Anterior cingulate cortex (tissue), 58 donors: Measurements from ENCODE around the gene HEXIM1.

ENCODE experiments used
- DNase-seq, 58 donors: peaks; one replicate each; lab custom pipeline; 2025; lab: John Stamatoyannopoulos, UW

The HEXIM1 gene

DNA sequence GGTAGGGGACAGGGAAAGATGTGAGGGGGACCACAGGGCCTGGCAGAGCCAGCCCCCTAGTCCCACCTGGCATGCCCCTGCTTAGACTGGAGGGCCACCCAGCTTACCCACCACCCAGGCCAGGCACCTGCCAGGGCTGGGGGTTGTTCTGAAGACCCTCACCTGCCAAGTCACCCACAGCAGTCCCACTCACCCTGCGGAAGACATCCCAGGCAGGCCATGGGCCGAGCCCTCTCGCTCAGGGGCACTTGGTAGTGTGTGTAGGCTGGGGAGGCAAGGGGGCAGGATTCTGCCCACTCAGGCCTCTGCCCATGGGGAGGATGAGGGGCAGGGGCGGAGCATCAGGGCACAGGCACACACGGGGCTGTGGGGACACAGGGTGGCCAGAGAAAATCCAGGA lies 19.9 kb upstream of the HEXIM1 start:
- no peak for DNase-seq

DNA sequence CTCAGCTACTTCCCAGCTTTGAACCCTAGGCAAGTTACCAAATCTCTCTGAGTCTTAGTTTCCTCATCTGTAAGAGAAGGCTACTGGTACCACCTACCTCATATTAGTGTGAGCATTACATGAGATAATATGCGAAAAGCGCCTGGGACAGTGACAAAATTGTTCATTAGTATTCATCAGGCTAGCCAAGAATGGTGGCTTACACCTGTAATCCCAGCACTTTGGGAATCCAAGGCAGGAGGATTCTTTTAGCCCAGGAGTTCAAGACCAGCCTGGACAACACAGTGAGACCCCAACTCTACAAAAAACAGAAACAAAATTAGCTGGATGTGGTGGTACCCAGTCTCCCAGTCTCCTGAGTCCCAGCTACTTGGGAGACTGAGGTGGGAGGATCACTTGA lies 19.3 kb upstream of the HEXIM1 start:
- no peak for DNase-seq

GRCh38 chr17:45129426-45129939 lies 18.8 kb upstream of the HEXIM1 start:
- DNase-seq: peak in 1 of 58 donors; percentile 26

- DNase-seq: no peak
Measured at GRCh38 chr17:45129940-45130680, 18.2 kb upstream of the HEXIM1 start.

DNA sequence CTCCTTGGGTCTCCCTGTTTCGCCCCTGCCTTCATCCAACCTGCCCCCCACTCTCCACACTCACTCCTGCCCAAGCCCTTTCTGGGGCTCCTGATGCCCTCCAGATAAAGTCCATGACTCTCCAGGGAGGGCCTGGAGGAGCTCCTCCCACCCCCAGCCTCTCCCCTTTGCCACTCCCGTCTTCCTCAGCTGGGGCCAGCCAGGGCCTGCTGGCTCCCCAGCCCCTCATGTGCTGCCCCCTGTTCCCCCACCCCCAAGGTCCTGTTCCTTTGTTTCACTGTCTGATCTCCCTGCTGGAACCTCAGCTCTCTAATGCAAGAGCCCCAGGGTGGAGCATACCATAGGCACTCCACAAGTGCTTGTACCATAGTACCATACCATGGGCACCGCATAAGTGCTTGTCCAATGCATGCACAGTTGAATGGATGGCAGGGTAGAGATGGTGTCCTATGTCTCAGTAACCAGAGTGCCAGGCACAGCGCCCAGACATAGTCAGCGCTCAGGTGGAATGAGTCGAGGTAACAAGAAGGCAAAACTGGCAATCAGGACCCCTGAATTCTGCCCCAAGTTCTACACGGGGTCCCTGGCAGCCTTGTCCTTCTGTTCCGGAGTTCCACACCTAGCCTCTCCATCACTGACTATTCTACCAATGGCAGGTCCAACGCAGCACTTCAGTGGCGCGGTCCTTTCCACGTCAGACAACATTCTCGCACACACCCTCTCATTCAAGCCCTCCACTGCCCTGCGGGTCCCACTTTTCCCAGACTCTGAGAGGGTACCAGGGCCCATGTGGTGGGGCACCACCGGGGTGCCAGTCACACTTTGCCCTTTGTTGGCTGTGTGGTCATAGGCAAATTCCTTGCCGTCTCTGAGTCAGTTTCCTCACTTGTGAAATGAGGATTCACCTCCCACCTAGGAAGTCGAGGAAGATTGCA lies 17.3 kb upstream of the HEXIM1 start:
- peak in 1 of 58 donors; percentile 2 for DNase-seq

DNA sequence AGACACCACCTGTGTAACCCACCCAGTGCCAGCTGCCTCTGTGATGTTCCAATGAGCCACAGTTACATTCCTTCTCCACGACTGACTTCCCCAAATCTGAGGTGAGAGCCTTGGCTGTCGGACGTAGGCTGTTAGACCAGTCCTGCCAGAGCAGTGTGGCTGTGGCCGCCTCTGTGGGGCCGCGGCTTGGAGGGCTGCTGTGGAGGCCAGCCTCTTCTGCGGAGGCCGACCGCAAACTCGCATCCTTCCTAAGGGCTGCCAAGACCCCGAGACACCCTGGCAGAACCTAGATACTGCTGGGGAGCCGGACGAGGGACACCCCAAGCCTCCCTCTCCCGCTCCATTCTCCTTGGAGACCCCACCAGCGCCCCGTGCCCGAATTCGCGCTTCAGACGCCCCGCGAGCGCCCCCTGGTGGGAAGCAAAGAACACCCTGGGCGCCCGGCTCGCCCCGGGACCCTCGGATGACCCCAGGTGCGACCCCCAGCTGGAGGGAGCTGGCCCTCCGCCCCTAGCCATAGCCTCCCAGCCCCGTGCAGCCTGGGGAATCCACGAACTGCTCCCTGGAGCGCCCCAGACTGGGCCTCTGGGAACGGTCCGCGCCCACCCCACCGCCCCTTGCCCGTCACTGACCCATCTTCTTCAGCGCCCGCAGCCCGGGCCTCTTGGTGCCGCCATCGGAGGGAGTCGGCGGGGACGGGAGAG lies 16.5 kb upstream of the HEXIM1 start:
- peak in 17 of 58 donors; percentile 9 to 52 (median 26) for DNase-seq

DNA sequence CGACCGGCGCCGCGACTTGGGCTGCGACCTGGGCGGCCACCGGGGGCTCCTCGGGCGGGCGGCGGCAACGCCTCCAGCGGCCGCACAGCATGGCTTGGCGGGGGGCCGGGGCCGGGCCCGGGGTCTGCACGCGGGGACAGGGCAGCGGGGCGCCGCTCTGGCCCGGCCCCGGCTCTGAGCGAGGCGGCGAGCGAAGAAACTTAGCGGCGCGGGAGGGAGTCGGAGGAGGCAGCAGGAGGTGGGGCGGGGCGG lies 16.0 kb upstream of the HEXIM1 start, which contains the start of gene PLCD3:
Gene PLCD3 (minus strand): TSS at position 196 of the 252 bp plus-strand sequence. CDS start 105 bp downstream, at position 91.
- DNase-seq: no peak

GRCh38 chr17:45132572-45133463 lies 15.5 kb upstream of the HEXIM1 start:
- DNase-seq: peak in 54 of 58 donors; percentile 19 to 84 (median 67)

DNA sequence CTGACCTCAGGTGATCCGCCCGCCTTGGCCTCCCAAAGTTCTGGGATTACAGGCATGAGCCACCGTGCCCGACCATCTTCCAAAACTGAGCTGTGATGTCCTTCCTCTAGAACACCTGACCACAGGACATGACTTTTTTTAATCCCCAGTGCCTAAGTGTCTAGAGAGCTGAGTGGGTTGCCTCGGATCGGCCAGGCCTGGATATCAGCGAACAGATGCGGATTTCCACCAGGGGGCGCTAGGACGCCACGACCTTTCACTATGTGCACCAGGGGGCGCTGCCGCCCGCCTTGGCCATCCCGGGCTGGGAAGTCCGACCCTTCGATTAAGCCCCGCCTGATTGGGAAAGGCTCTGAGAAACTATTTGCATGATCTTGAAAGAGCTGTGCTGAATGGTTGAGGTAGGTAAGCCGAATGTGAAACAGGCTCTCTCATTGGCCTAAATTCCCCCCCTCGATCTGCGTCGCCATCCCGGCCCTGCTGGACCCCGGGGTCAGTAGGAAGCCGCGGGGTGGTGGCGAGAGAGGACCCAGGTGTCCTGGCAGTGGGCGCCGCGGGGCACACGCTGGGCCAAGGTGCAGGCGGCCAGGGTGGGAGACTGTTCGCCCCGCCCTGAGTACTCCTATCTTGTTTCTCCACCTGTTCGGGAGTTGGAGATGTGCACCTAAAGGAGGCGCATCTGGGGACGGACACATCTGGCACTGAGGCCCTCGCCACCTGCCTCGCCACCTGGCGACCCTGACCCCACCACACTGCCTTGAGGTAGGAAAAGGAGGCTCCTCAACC lies 12.9 kb upstream of the HEXIM1 start, which contains the start of gene ACBD4:
Gene ACBD4 (plus strand): TSS at position 496 of the 786 bp plus-strand sequence. CDS start 458 bp downstream, outside the sequence.
- DNase-seq: peak; percentile 68 to 98 (median 89)

DNA sequence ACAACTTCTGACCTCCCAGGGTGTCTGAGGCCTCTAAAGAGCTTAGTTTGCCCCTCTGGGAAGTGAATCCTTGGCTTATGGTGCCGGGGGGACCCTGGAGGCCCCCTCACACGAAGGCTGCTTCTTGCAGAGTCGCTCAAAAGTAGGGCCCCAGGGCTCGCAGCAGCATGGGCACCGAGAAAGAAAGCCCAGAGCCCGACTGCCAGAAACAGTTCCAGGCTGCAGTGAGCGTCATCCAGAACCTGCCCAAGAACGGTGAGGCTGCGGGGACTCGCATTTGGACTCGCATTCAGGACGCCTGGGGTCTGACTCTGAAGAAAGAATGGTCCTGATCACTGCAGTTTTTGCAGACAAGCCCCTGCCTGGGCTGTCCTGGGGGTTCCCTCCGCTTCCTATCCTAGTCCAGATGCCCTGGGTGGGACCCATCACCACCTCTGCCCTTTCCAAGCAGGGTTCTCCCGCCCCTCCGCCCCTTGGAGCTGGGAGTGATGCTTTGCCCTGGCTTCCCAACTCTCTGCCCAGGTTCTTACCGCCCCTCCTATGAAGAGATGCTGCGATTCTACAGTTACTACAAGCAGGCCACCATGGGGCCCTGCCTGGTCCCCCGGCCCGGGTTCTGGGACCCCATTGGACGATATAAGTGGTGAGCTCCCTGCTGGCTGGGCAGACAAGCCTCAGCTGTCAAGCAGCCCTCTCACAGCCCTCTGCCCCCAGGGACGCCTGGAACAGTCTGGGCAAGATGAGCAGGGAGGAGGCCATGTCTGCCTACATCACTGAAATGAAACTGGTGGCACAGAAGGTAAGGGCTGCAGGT lies 12.1 kb upstream of the HEXIM1 start:
- peak in 1 of 58 donors; percentile 44 for DNase-seq

GRCh38 chr17:45136846-45137560 lies 11.3 kb upstream of the HEXIM1 start:
- DNase-seq: no peak

DNA sequence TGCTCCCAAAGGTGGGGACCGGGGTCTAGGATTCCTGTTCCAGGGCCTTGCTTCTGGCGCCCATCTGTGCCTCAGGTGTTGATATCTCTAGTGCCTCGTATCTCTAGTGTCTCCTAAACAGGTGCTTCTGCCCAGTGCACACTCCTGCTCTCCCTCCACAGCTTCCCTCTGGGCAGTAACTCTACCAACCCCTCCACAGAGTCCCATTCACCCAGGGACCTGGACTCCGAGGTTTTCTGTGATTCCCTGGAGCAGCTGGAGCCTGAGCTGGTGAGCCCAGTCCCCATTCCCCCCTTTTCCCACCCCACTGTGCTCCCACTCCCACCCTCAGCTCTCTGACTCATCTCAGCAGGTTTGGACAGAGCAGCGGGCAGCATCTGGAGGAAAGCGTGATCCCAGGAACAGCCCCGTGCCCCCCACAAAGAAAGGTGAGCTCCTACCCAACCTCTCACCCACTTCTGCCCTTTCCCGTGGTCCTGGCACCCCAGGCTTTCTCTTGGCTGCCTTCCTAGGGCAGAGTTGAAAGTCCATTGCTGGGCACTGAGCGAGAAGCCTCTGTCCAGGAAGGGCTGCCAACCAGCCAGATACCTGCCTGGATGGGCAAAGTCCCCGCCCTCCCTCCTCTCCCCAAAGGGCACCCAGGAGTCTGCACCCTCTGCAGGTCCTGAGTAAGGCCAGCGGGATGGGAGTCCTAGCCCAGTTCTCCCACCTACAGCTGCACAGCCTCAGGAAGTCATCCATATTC lies 10.5 kb upstream of the HEXIM1 start:
- DNase-seq: no peak

DNA sequence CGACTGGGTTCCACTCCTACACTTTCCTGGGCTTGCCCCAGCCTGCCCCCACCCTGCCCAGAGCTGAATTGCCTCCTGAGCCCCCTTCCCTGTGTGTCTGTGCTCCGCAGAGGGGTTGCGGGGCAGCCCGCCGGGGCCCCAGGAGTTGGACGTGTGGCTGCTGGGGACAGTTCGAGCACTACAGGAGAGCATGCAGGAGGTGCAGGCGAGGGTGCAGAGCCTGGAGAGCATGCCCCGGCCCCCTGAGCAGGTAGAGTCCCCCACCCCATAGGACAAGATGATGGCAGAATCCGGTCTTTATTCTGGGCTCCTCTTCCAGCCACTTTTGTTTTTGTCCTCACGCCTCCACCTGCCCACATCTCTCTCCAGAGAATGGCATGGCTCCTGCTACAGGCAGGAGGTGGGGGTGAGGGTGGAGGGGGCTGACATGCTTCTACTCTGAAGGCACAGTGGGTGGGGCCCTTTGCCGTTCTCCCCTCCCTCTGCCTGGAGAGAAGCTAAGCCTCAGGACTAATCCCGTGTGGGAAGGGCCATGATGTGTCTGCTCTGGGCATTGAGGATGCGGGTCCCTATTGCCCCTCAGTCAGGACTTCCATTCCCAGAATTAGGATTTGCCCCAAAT lies 9.3 kb upstream of the HEXIM1 start:
- no peak for DNase-seq

GRCh38 chr17:45139533-45139920 lies 8.7 kb upstream of the HEXIM1 start:
- no peak for DNase-seq

GRCh38 chr17:45143094-45143670 lies 5.1 kb upstream of the HEXIM1 start:
- DNase-seq: no peak

DNA sequence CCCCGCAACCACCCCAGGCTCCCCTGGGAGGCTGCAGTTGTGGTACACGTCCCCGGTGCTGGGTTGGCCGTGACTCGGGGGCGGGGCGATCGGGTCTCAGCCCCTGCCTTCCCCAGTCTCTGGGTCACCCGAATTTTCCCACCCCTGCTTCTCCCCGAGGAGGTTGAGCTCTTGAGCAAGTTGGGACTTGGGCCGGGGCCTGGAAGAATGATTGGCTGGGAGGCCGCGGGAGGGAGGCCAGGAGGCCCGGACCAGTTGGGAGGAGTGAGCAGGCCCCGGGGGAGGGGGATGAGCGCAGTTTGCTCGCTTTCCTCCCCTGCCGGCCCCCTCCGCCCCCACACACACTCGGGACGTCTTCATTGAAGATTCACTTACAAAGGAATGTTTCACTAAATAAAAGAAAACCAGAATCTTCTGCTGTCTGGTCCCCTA lies 4.5 kb upstream of the HEXIM1 start:
- DNase-seq: peak in 39 of 58 donors; percentile 9 to 67 (median 46)
